Mesenchymal stem cell (in vitro differentiated cells and primary cell): Measurements from ENCODE around the gene ARHGAP42.

ENCODE experiments used
- DNase-seq: peaks from one replicate; pipeline ENCODE4 v3.0.0-alpha.2; 2013
- H2AFZ ChIP-seq: one replicate; pipeline ENCODE4 v1.6.1; 2013; ENCODE audit warnings: low read depth, mild to moderate bottlenecking, control low read depth, inconsistent platforms, low read length, moderate library complexity
- H2AK5ac ChIP-seq: 2 replicates; pipeline ENCODE4 v1.6.1; 2013; ENCODE audit warnings: low read length, moderate library complexity, mild to moderate bottlenecking, inconsistent platforms; ENCODE audit not compliant: severe bottlenecking
- H2BK120ac ChIP-seq: one replicate; pipeline ENCODE4 v1.6.1; 2013; ENCODE audit warnings: low read depth, mild to moderate bottlenecking, inconsistent platforms, low read length, moderate library complexity
- H2BK12ac ChIP-seq, 2 experiments: one replicate each; pipeline ENCODE4 v1.6.1; 2013; ENCODE audit warnings: inconsistent platforms in 2 of 2, low read length in 2 of 2, mild to moderate bottlenecking in 2 of 2, moderate library complexity in 2 of 2, control low read depth in 1 of 2
- H2BK15ac ChIP-seq: one replicate; pipeline ENCODE4 v1.6.1; 2013; ENCODE audit warnings: mild to moderate bottlenecking, low read depth, inconsistent platforms; ENCODE audit not compliant: poor library complexity, severe bottlenecking
- H2BK5ac ChIP-seq: 2 replicates; pipeline ENCODE4 v1.6.1; 2013; ENCODE audit warnings: low read depth, mild to moderate bottlenecking, low read length, control low read depth, inconsistent platforms; ENCODE audit not compliant: poor library complexity, severe bottlenecking
- H3K14ac ChIP-seq, 2 experiments: one replicate each; pipeline ENCODE4 v1.6.1; 2013; ENCODE audit warnings: inconsistent platforms in 2 of 2, low read length in 2 of 2, control low read depth in 1 of 2, mild to moderate bottlenecking in 1 of 2, moderate library complexity in 1 of 2
- H3K18ac ChIP-seq, 2 experiments: one replicate each; pipeline ENCODE4 v1.6.1; 2013; ENCODE audit warnings: inconsistent platforms in 2 of 2, low read length in 2 of 2, control low read depth in 1 of 2, low read depth in 1 of 2, mild to moderate bottlenecking in 1 of 2
- H3K23ac ChIP-seq, 2 experiments: one replicate each; pipeline ENCODE4 v1.6.1; 2013; ENCODE audit warnings: inconsistent platforms in 2 of 2, low read length in 2 of 2, mild to moderate bottlenecking in 2 of 2, moderate library complexity in 2 of 2, control low read depth in 1 of 2
- H3K27ac ChIP-seq: 2 replicates; pipeline ENCODE4 v1.5.1; 2013; ENCODE audit warnings: mild to moderate bottlenecking, moderate library complexity, low read length, control low read depth, inconsistent platforms; ENCODE audit not compliant: poor library complexity, severe bottlenecking
- H3K27me3 ChIP-seq, 2 experiments: 2 replicates each; pipeline versions ENCODE4 v1.6.1 to v1.7.0; 2013; ENCODE audit warnings: low read length in 2 of 2, mild to moderate bottlenecking in 2 of 2, moderate library complexity in 2 of 2, control low read depth in 1 of 2, inconsistent platforms in 1 of 2; ENCODE audit not compliant: control insufficient read depth in 1 of 2, insufficient read depth in 1 of 2
- H3K36me3 ChIP-seq, 2 experiments: 2 replicates each; pipeline versions ENCODE4 v1.6.1 to v1.7.0; 2013; ENCODE audit warnings: low read length in 2 of 2, control low read depth in 1 of 2, inconsistent platforms in 1 of 2, low read depth in 1 of 2, mild to moderate bottlenecking in 1 of 2; ENCODE audit not compliant: insufficient read depth in 2 of 2, control insufficient read depth in 1 of 2
- H3K4ac ChIP-seq, 2 experiments: one replicate each; pipeline ENCODE4 v1.6.1; 2013; ENCODE audit warnings: inconsistent platforms in 2 of 2, low read length in 2 of 2, mild to moderate bottlenecking in 2 of 2, moderate library complexity in 2 of 2, control low read depth in 1 of 2, low read depth in 1 of 2
- H3K4me1 ChIP-seq: 2 replicates; pipeline ENCODE4 v1.6.1; 2013; ENCODE audit warnings: low read depth, low read length, control low read depth; ENCODE audit not compliant: control insufficient read depth, insufficient read depth
- H3K4me2 ChIP-seq: 2 replicates; pipeline ENCODE4 v1.6.1; 2013; ENCODE audit warnings: low read length, mild to moderate bottlenecking, inconsistent platforms; ENCODE audit not compliant: poor library complexity, severe bottlenecking
- H3K4me3 ChIP-seq, 2 experiments: 2 replicates each; pipeline versions ENCODE4 v1.5.1 to v1.7.0; 2013; ENCODE audit warnings: low read length in 2 of 2, mild to moderate bottlenecking in 2 of 2, control low read depth in 1 of 2, low read depth in 1 of 2; ENCODE audit not compliant: insufficient read depth in 1 of 2
- H3K79me1 ChIP-seq: replicated peaks from 2 replicates; pipeline ENCODE4 v1.6.1; 2013; ENCODE audit warnings: mild to moderate bottlenecking, control low read depth, low read length, inconsistent platforms; ENCODE audit not compliant: poor library complexity, severe bottlenecking
- H3K9ac ChIP-seq: 2 replicates; pipeline ENCODE4 v1.7.0; 2013; ENCODE audit warnings: mild to moderate bottlenecking, low read length, moderate library complexity
- H3K9me3 ChIP-seq: 2 replicates; pipeline ENCODE4 v1.7.0; 2013; ENCODE audit warnings: mild to moderate bottlenecking, low read length; ENCODE audit not compliant: control insufficient read depth
- H4K8ac ChIP-seq: one replicate; pipeline ENCODE4 v1.6.1; 2013; ENCODE audit warnings: inconsistent platforms, mild to moderate bottlenecking, low read length, moderate library complexity
- H4K91ac ChIP-seq: one replicate; pipeline ENCODE4 v1.6.1; 2013; ENCODE audit warnings: mild to moderate bottlenecking, low read length, inconsistent platforms
- WGBS: methylation state at CpG from one replicate; pipeline ENCODE4 v1.1.7; 2013; ENCODE audit warnings: mixed read lengths; 5-methylcytosine and 5-hydroxymethylcytosine counted together

Gene ARHGAP42

DNA sequence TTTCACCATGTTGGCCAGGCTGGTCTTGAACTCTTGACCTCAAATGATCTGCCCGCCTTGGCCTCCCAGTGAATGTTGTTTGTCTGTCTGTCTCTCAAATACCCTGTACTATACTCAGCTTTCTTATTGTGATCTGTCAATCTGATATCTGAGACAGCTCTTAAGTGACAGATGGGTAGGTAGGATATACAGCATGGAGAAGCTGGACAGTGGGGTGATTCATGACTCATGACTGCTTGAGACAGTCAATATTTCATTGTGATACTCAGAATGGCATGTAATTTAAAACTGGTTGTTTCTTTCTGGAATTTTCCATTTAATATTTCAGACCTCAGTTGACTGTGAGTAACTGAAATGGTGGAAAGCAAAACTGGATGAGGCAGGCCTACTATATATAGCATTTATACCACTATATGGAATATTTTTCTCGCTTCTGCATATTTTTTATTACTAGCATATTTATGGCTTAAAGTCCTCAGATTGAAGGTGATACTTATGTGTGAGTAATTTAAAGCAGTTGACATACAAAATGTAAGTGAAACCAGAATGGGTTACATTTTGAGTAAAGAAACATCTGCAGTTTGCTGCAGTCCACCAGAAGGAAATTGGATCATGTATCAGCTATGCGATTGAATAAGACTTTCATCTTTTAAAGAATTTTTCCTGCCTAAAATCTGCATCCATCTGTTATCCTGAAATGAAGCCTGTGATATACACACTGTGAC lies 22.3 kb downstream of the ARHGAP42 start:
- Histone ChIP-seq H3K36me3 (no peaks in the 10 kb centered on the region), H2AFZ (no peak overlapping the region), H3K27me3 (no peaks in the 10 kb centered on the region), H2BK120ac (no peak overlapping the region), H3K14ac (no peak overlapping the region), H2BK15ac (no peak overlapping the region), H3K18ac (no peak overlapping the region), H3K4ac (no peak overlapping the region), H4K8ac (no peak overlapping the region), H3K79me1 (peaks cover 7% of the 10 kb centered on the region), H3K4me3 (no peak overlapping the region), H3K9ac (peak overlapping the region; percentile 10), H3K9me3 (no peaks in the 10 kb centered on the region), H4K91ac (no peak overlapping the region), H2BK12ac (no peak overlapping the region), H2BK5ac (no peak overlapping the region), H2AK5ac (no peak overlapping the region), H3K4me2 (peak overlapping the region; percentile 24), H3K27ac (peak overlapping the region; percentile 48), H3K23ac (no peak overlapping the region), H3K4me1 (peaks cover 7% of the 10 kb centered on the region)
- DNase-seq = peak; percentile 45
- WGBS = 90% methylated on average over 2 of the region's 3 CpGs

DNA sequence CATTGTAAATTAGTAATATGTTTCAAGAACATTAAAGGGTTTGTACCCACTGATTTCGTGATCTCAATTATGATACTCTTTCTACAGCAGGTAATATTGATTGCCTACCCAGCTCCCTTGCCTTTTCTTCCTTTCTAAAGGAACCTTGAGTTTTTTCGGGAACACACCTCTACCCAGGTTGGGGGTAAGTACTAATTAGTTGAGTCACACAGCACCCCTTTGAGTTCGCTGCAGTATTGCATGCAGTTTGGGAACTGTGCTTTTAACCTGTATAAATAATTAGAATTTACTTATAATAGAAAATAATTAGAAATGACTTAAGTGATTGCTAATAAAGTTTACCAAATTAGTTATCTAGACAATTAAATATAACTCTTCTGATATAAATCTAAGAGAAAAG lies 24.9 kb downstream of the ARHGAP42 start:
- H2BK5ac ChIP-seq = no peak overlapping the region
- DNase-seq = no peak
- H3K27me3 ChIP-seq = no peaks in the 10 kb centered on the region
- peak overlapping the region; percentile 51 for H2AK5ac ChIP-seq
- H3K4ac ChIP-seq = no peak overlapping the region
- H3K27ac ChIP-seq = no peak overlapping the region
- no peak overlapping the region for H2BK12ac ChIP-seq
- peaks cover 5% of the 10 kb centered on the region for H3K4me1 ChIP-seq
- H2BK120ac ChIP-seq = no peak overlapping the region
- no peak overlapping the region for H2AFZ ChIP-seq
- H3K14ac ChIP-seq = peak overlapping the region in 1 of 2 experiments; percentile 44
- H3K36me3 ChIP-seq = no peaks in the 10 kb centered on the region
- H4K8ac ChIP-seq = no peak overlapping the region
- H3K9me3 ChIP-seq = no peaks in the 10 kb centered on the region
- no peak overlapping the region for H3K4me3 ChIP-seq
- WGBS = no CpG with 5 or more reads among the region's 3 CpGs
- no peak overlapping the region for H4K91ac ChIP-seq
- peaks cover 18% of the 10 kb centered on the region for H3K79me1 ChIP-seq
- no peak overlapping the region for H2BK15ac ChIP-seq
- H3K18ac ChIP-seq = no peak overlapping the region
- no peak overlapping the region for H3K4me2 ChIP-seq
- no peak overlapping the region for H3K9ac ChIP-seq
- H3K23ac ChIP-seq = no peak overlapping the region

DNA sequence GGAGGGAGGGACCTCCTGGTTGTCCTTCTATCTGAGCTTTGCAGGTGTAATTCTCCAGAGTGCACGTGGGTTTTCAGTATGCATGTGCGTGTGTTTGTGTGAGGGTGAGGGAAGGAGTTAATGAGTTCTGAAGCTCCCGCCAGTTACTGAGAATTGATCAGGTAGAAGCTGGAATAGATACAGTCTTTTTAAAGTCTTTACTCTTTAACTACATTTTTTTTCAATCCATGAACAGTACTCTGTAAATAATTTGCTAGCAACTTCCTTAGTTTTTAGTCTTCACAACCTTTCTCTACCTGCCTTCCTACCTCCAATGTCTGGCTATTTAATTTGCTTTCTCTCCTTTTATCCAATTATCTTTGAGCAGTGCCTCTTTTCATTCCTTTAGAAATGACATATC lies 25.5 kb downstream of the ARHGAP42 start:
- Histone ChIP-seq H2AFZ (no peak overlapping the region), H3K79me1 (peaks cover 18% of the 10 kb centered on the region), H3K27me3 (no peaks in the 10 kb centered on the region), H2BK12ac (no peak overlapping the region), H2BK120ac (no peak overlapping the region), H3K9me3 (no peaks in the 10 kb centered on the region), H3K23ac (no peak overlapping the region), H2AK5ac (no peak overlapping the region), H3K27ac (no peak overlapping the region), H4K8ac (no peak overlapping the region), H3K18ac (no peak overlapping the region), H2BK5ac (no peak overlapping the region), H4K91ac (no peak overlapping the region), H3K4me3 (no peak overlapping the region), H3K4me1 (peaks cover 5% of the 10 kb centered on the region), H2BK15ac (no peak overlapping the region), H3K36me3 (no peaks in the 10 kb centered on the region), H3K9ac (no peak overlapping the region), H3K4me2 (peak overlapping the region; percentile 49), H3K4ac (no peak overlapping the region), H3K14ac (no peak overlapping the region)
- no CpG with 5 or more reads among the region's 3 CpGs for WGBS
- no peak for DNase-seq

DNA sequence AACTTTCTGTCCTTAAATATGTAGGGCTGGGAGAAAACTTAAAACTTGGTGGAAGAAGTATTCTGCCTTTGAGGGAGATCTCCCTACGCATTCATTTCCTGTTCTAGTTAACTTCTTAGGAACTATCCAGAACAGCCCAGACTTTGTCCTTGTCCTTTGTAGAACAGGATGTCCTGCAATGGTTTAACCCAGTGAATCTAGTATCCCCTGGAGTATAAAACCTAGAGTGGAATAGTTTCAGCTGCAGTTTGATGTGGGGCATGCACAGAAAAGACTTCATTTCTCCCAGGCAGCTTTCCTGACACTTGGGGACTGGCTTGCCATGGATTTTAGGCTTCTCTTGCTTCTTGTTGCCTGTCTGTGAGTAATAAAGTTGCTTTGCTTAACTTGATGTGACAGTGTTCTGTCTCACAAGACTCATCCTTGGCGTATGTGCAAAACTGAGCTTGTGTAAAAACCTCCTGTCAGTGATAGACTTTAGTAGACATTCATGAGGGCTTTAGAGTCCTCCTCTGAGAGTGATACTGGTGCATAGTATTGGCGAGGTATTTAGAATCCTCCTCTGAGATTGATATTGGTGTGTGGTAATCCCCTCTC lies 28.2 kb downstream of the ARHGAP42 start:
- Histone ChIP-seq H4K8ac (no peak overlapping the region), H3K4me2 (no peak overlapping the region), H4K91ac (no peak overlapping the region), H3K4me3 (no peak overlapping the region), H3K9ac (no peak overlapping the region), H3K27me3 (no peaks in the 10 kb centered on the region), H3K18ac (peak overlapping the region; percentile 44 to 58), H3K27ac (no peak overlapping the region), H2AFZ (no peak overlapping the region), H2BK5ac (no peak overlapping the region), H3K79me1 (peaks cover 18% of the 10 kb centered on the region), H2BK12ac (no peak overlapping the region), H3K36me3 (no peaks in the 10 kb centered on the region), H3K23ac (no peak overlapping the region), H2BK15ac (no peak overlapping the region), H2BK120ac (no peak overlapping the region), H3K4ac (no peak overlapping the region), H3K14ac (peak overlapping the region in 1 of 2 experiments; percentile 22), H3K9me3 (no peaks in the 10 kb centered on the region), H3K4me1 (peaks cover 6% of the 10 kb centered on the region), H2AK5ac (no peak overlapping the region)
- no peak for DNase-seq
- whole genome bisulfite sequencing = 98% methylated on average over 3 of the region's 3 CpGs
